Measurements from ENCODE around the gene SNCB. TPM values are rescaled to one million over a fixed set of nuclear protein-coding genes. Genes with fewer than 3 reads are reported as not detected.
A peak's percentile ranks its signal among the peaks of the same experiment; 100 is the strongest.

Gene SNCB
- polyA plus RNA-seq, 1 of the 3 experiments (the other 2 are of a cell fraction): 0.33 TPM

- ChIA-PET POLR2A (interaction anchor here (1.1 kb wide), 1 partner anchor 14 kb away, joined by 3 read pairs; no protein-coding TSS in a partner anchor), CTCF (interaction anchor here (1.0 to 2.5 kb wide), 5 partner anchors 23 to 878 kb away, joined by 3 to 9 read pairs (median 4); partner anchors contain the start of gene CLTB)
- no peaks in the 10 kb centered on the region for H3K27me3 ChIP-seq (ENCODE audit: insufficient read depth)
Measured at GRCh38 chr5:176608142-176608705, 22.1 kb downstream of the SNCB start.

GRCh38 chr5:176606875-176607274 is 23.5 kb downstream of the SNCB start:
- CTCF ChIA-PET: interaction anchor here (0.6 to 3.8 kb wide), 5 partner anchors 12 to 877 kb away, joined by 3 to 15 read pairs (median 6); partner anchors contain the start of gene CLTB
- Histone ChIP-seq H3K27me3 (ENCODE audit: insufficient read depth) (no peaks in the 10 kb centered on the region), H3K27ac (ENCODE audit: low read depth in 2 of 2, low read length in 1 of 2) (no peak overlapping the region), H3K4me3 (ENCODE audit: low read depth in 2 of 2, low read length in 1 of 2) (no peak overlapping the region), H3K4me2 (no peak overlapping the region), H3K9ac (no peak overlapping the region), H3K4me1 (ENCODE audit: control insufficient read depth in 1 of 2, insufficient read depth in 2 of 2, low read depth in 1 of 2, low read length in 1 of 2) (peaks cover 0 to 30% of the 10 kb centered on the region in 2 experiments; a peak in 1 of 4 replicates), H3K36me3 (replicated peaks in 1 of 2; ENCODE audit: control insufficient read depth in 1 of 2, insufficient read depth in 2 of 2, low read length in 1 of 2) (no peaks in the 10 kb centered on the region), H3K79me2 (ENCODE audit: insufficient read depth) (peaks cover 21% of the 10 kb centered on the region), H4K20me1 (ENCODE audit: insufficient read depth) (peaks cover 43% of the 10 kb centered on the region; the same call in 1 of the 2 replicates), H3F3A (replicated peaks; ENCODE audit: insufficient read depth) (peaks cover 4% of the 10 kb centered on the region), H3K9me3 (no peaks in the 10 kb centered on the region), H2AFZ (ENCODE audit: low read depth) (no peak overlapping the region), H3K9me2 (no peaks in the 10 kb centered on the region)
- POLR2A ChIA-PET: no interaction called here
- no peak for TF ChIP-seq NRF1 (IDR thresholded peaks at IDR 0.05; ENCODE audit: low read depth, low read length)
- no peak for TF ChIP-seq CTCF (IDR thresholded peaks at IDR 0.05)
- TF ChIP-seq MEF2A (IDR thresholded peaks at IDR 0.05; ENCODE audit: borderline replicate concordance, low read depth): no peak
- no peak for TF ChIP-seq POLR2AphosphoS5 (IDR thresholded peaks at IDR 0.05; ENCODE audit: low read depth, low read length)
- TF ChIP-seq CHD2 (IDR thresholded peaks at IDR 0.05; ENCODE audit: low read length, partially characterized antibody): no peak
- TF ChIP-seq SIN3A (IDR thresholded peaks at IDR 0.05; ENCODE audit: borderline replicate concordance, low read depth, low read length): no peak
- no peak for TF ChIP-seq TCF12 (IDR thresholded peaks at IDR 0.05)
- DNase-seq: no peak
- WGBS (ENCODE audit: low lambda C conversion rate): 100% methylated on average over 3 of the region's 3 CpGs

More at GRCh38 chr5:176608142-176608705, 22.1 kb downstream of the SNCB start:
- WGBS (ENCODE audit: low lambda C conversion rate): 80% methylated on average over 2 of the region's 4 CpGs
- H3K4me2 ChIP-seq: peak overlapping the region; percentile 90
- TF ChIP-seq JUND (IDR thresholded peaks at IDR 0.05) (no peak), FOXM1 (IDR thresholded peaks at IDR 0.05; ENCODE audit: low read depth) (no peak), RCOR1 (IDR thresholded peaks at IDR 0.05; ENCODE audit: low read length) (no peak), POLR2AphosphoS5 (IDR thresholded peaks at IDR 0.05; ENCODE audit: low read depth, low read length) (no peak)
- no peak overlapping the region; a peak in 1 of 4 replicates for H3K4me3 ChIP-seq (ENCODE audit: low read depth in 2 of 2, low read length in 1 of 2)
- H3K9ac ChIP-seq: no peak overlapping the region
- peaks cover 4% of the 10 kb centered on the region for H3F3A ChIP-seq (replicated peaks; ENCODE audit: insufficient read depth)
- no peak overlapping the region for H3K27ac ChIP-seq (ENCODE audit: low read depth in 2 of 2, low read length in 1 of 2)
- H2AFZ ChIP-seq (ENCODE audit: low read depth): no peak overlapping the region
- peaks cover 0 to 36% of the 10 kb centered on the region in 2 experiments; a peak in 1 of 4 replicates for H3K4me1 ChIP-seq (ENCODE audit: control insufficient read depth in 1 of 2, insufficient read depth in 2 of 2, low read depth in 1 of 2, low read length in 1 of 2)
- no peaks in the 10 kb centered on the region for H3K9me2 ChIP-seq
- no peak for DNase-seq
- no peaks in the 10 kb centered on the region for H3K36me3 ChIP-seq (replicated peaks in 1 of 2; ENCODE audit: control insufficient read depth in 1 of 2, insufficient read depth in 2 of 2, low read length in 1 of 2)
- H3K9me3 ChIP-seq: no peaks in the 10 kb centered on the region
- H3K79me2 ChIP-seq (ENCODE audit: insufficient read depth): peaks cover 21% of the 10 kb centered on the region
- H4K20me1 ChIP-seq (ENCODE audit: insufficient read depth): peaks cover 36% of the 10 kb centered on the region; the same call in 1 of the 2 replicates
